ENCODE measurements around the gene HIP1R.
A peak's percentile ranks its signal among the peaks of the same experiment; 100 is the strongest.

The HIP1R gene

GRCh38 chr12:122836027-122836921 is 1.0 kb downstream of the HIP1R start:
- peaks cover 7% of the 10 kb centered on the region for H3K4me1 ChIP-seq (ENCODE audit: control insufficient read depth, low read depth, low read length)
- no peak overlapping the region for H3K27ac ChIP-seq (ENCODE audit: low read length)
- H3K4me3 ChIP-seq (ENCODE audit: low read length) = peak overlapping the region; percentile 65
- no peaks in the 10 kb centered on the region for H3K9me3 ChIP-seq (ENCODE audit: control insufficient read depth, low read depth, low read length)
- peaks cover 58% of the 10 kb centered on the region for H3K27me3 ChIP-seq (ENCODE audit: control insufficient read depth, insufficient read depth, low read length)
- H3K36me3 ChIP-seq (ENCODE audit: control insufficient read depth, low read depth, low read length) = no peaks in the 10 kb centered on the region
- peak overlapping the region; percentile 18 for H3K9ac ChIP-seq (ENCODE audit: low read length)

- Histone ChIP-seq H3K36me3 (ENCODE audit: control insufficient read depth, low read depth, low read length) (no peaks in the 10 kb centered on the region), H3K4me1 (ENCODE audit: control insufficient read depth, low read depth, low read length) (peaks cover 7% of the 10 kb centered on the region), H3K4me3 (ENCODE audit: low read length) (no peak overlapping the region), H3K27ac (ENCODE audit: low read length) (no peak overlapping the region), H3K27me3 (ENCODE audit: control insufficient read depth, insufficient read depth, low read length) (peaks cover 58% of the 10 kb centered on the region), H3K9me3 (ENCODE audit: control insufficient read depth, low read depth, low read length) (no peaks in the 10 kb centered on the region), H3K9ac (ENCODE audit: low read length) (no peak overlapping the region)
Measured at GRCh38 chr12:122837306-122838265, 2.3 kb downstream of the HIP1R start.

- H3K4me3 ChIP-seq (ENCODE audit: low read length) = no peak overlapping the region
- H3K9ac ChIP-seq (ENCODE audit: low read length) = no peak overlapping the region
- peaks cover 51% of the 10 kb centered on the region for H3K27me3 ChIP-seq (ENCODE audit: control insufficient read depth, insufficient read depth, low read length)
- H3K4me1 ChIP-seq (ENCODE audit: control insufficient read depth, low read depth, low read length) = peaks cover 7% of the 10 kb centered on the region
- H3K27ac ChIP-seq (ENCODE audit: low read length) = no peak overlapping the region
- no peaks in the 10 kb centered on the region for H3K36me3 ChIP-seq (ENCODE audit: control insufficient read depth, low read depth, low read length)
- no peaks in the 10 kb centered on the region for H3K9me3 ChIP-seq (ENCODE audit: control insufficient read depth, low read depth, low read length)
Measured at GRCh38 chr12:122838841-122839240, 3.6 kb downstream of the HIP1R start.

- Histone ChIP-seq H3K9me3 (ENCODE audit: control insufficient read depth, low read depth, low read length) (no peaks in the 10 kb centered on the region), H3K9ac (ENCODE audit: low read length) (no peak overlapping the region), H3K4me1 (ENCODE audit: control insufficient read depth, low read depth, low read length) (no peaks in the 10 kb centered on the region), H3K4me3 (ENCODE audit: low read length) (no peak overlapping the region), H3K27ac (ENCODE audit: low read length) (no peak overlapping the region), H3K36me3 (ENCODE audit: control insufficient read depth, low read depth, low read length) (no peaks in the 10 kb centered on the region), H3K27me3 (ENCODE audit: control insufficient read depth, insufficient read depth, low read length) (peaks cover 46% of the 10 kb centered on the region)
Measured at GRCh38 chr12:122839907-122840554, 4.8 kb downstream of the HIP1R start.

GRCh38 chr12:122840580-122841513 is 5.6 kb downstream of the HIP1R start:
- Histone ChIP-seq H3K9me3 (ENCODE audit: control insufficient read depth, low read depth, low read length) (no peaks in the 10 kb centered on the region), H3K36me3 (ENCODE audit: control insufficient read depth, low read depth, low read length) (no peaks in the 10 kb centered on the region), H3K4me1 (ENCODE audit: control insufficient read depth, low read depth, low read length) (no peaks in the 10 kb centered on the region), H3K27me3 (ENCODE audit: control insufficient read depth, insufficient read depth, low read length) (peaks cover 45% of the 10 kb centered on the region), H3K4me3 (ENCODE audit: low read length) (no peak overlapping the region), H3K9ac (ENCODE audit: low read length) (no peak overlapping the region), H3K27ac (ENCODE audit: low read length) (no peak overlapping the region)

GRCh38 chr12:122841544-122842321 is 6.5 kb downstream of the HIP1R start:
- no peaks in the 10 kb centered on the region for H3K9me3 ChIP-seq (ENCODE audit: control insufficient read depth, low read depth, low read length)
- no peak overlapping the region for H3K4me3 ChIP-seq (ENCODE audit: low read length)
- no peaks in the 10 kb centered on the region for H3K36me3 ChIP-seq (ENCODE audit: control insufficient read depth, low read depth, low read length)
- H3K27me3 ChIP-seq (ENCODE audit: control insufficient read depth, insufficient read depth, low read length) = peaks cover 36% of the 10 kb centered on the region
- H3K4me1 ChIP-seq (ENCODE audit: control insufficient read depth, low read depth, low read length) = no peaks in the 10 kb centered on the region
- H3K27ac ChIP-seq (ENCODE audit: low read length) = no peak overlapping the region
- H3K9ac ChIP-seq (ENCODE audit: low read length) = no peak overlapping the region

- Histone ChIP-seq H3K27ac (ENCODE audit: low read length) (no peak overlapping the region), H3K9me3 (ENCODE audit: control insufficient read depth, low read depth, low read length) (no peaks in the 10 kb centered on the region), H3K36me3 (ENCODE audit: control insufficient read depth, low read depth, low read length) (no peaks in the 10 kb centered on the region), H3K9ac (ENCODE audit: low read length) (no peak overlapping the region), H3K27me3 (ENCODE audit: control insufficient read depth, insufficient read depth, low read length) (peaks cover 26% of the 10 kb centered on the region), H3K4me3 (ENCODE audit: low read length) (no peak overlapping the region), H3K4me1 (ENCODE audit: control insufficient read depth, low read depth, low read length) (no peaks in the 10 kb centered on the region)
Measured at GRCh38 chr12:122842505-122843405, 7.5 kb downstream of the HIP1R start.

- Histone ChIP-seq H3K4me3 (ENCODE audit: low read length) (no peak overlapping the region), H3K9me3 (ENCODE audit: control insufficient read depth, low read depth, low read length) (no peaks in the 10 kb centered on the region), H3K27me3 (ENCODE audit: control insufficient read depth, insufficient read depth, low read length) (peaks cover 19% of the 10 kb centered on the region), H3K4me1 (ENCODE audit: control insufficient read depth, low read depth, low read length) (no peaks in the 10 kb centered on the region), H3K27ac (ENCODE audit: low read length) (no peak overlapping the region), H3K36me3 (ENCODE audit: control insufficient read depth, low read depth, low read length) (no peaks in the 10 kb centered on the region), H3K9ac (ENCODE audit: low read length) (no peak overlapping the region)
Measured at GRCh38 chr12:122843455-122843854, 8.2 kb downstream of the HIP1R start.

GRCh38 chr12:122844366-122844971 is 9.2 kb downstream of the HIP1R start:
- H3K27me3 ChIP-seq (ENCODE audit: control insufficient read depth, insufficient read depth, low read length) = peaks cover 10% of the 10 kb centered on the region
- no peak overlapping the region for H3K27ac ChIP-seq (ENCODE audit: low read length)
- H3K4me1 ChIP-seq (ENCODE audit: control insufficient read depth, low read depth, low read length) = no peaks in the 10 kb centered on the region
- H3K9me3 ChIP-seq (ENCODE audit: control insufficient read depth, low read depth, low read length) = no peaks in the 10 kb centered on the region
- H3K9ac ChIP-seq (ENCODE audit: low read length) = no peak overlapping the region
- no peaks in the 10 kb centered on the region for H3K36me3 ChIP-seq (ENCODE audit: control insufficient read depth, low read depth, low read length)
- no peak overlapping the region for H3K4me3 ChIP-seq (ENCODE audit: low read length)
